Esophagus squamous epithelium (tissue), 5 donors: ENCODE measurements around the gene RFNG. TPM values are rescaled to one million over a fixed set of nuclear protein-coding genes. Genes with fewer than 3 reads are reported as not detected.

Experiments used
- DNase-seq: peaks from one replicate; lab custom pipeline; 2025; lab: John Stamatoyannopoulos, UW
- H3K27ac ChIP-seq, 4 donors: fragments of 200-600 bp; sonication (generic); one replicate each; pipeline ENCODE4 v1.5.1; 2016 to 2019; ENCODE audit warnings: mild to moderate bottlenecking in 1 of 4
- H3K27me3 ChIP-seq, 4 donors: fragments of 200-600 bp; sonication (generic); 1 replicate in 3 of 4; 2 replicates in 1 of 4; pipeline versions ENCODE4 v1.5.1 to v1.6.0; 2017 to 2021; ENCODE audit warnings: antibody characterized with exemption in 1 of 4
- H3K36me3 ChIP-seq, 3 donors: fragments of 200-600 bp; sonication (generic); one replicate each; pipeline ENCODE4 v1.5.1; 2016 to 2019
- H3K4me1 ChIP-seq, 3 donors: fragments of 200-600 bp; sonication (generic); one replicate each; pipeline ENCODE4 v1.5.1; 2017 to 2019
- H3K4me3 ChIP-seq, 4 donors: fragments of 200-600 bp; sonication (generic); 1 replicate in 3 of 4; 2 replicates in 1 of 4; pipeline ENCODE4 v1.5.1; 2016 to 2019; ENCODE audit warnings: mild to moderate bottlenecking in 2 of 4, moderate library complexity in 1 of 4
- H3K9me3 ChIP-seq, 3 donors: fragments of 200-600 bp; sonication (generic); one replicate each; pipeline ENCODE4 v1.5.1; 2016 to 2019
- POLR2A ChIP-seq, 4 donors: fragments of 450-650 bp; IDR thresholded peaks; one replicate each; pipeline ENCODE4 v1.6.1; 2017; ENCODE audit warnings: antibody characterized with exemption in 4 of 4, mild to moderate bottlenecking in 4 of 4, moderate library complexity in 3 of 4
- WGBS, 2 donors: methylation state at CpG; one replicate each; pipeline ENCODE4 v1.1.5; 2018; 5-methylcytosine and 5-hydroxymethylcytosine counted together
- intact Hi-C: fragments of 100-400 bp; cut with DNase I; formaldehyde crosslinking; loops from one replicate; pipeline ENCODE4 v1.15.0; 2022
- total RNA-seq, 4 donors: library from RNA; depleted of rRNA; stranded (reverse); fragments of >200 nt; gene quantifications; one replicate each; pipeline ENCODE4 v1.1.0, GENCODE V29; 2016
- TF ChIP-seq, protein P1 (sequence below), 6 experiments: fragments of 450-650 bp in 4 of 6; fragments of 200-600 bp in 2 of 6; sonication (generic) in 2 of 6; IDR thresholded peaks; one replicate each; pipeline ENCODE4 v1.5.1; 2016 to 2019; ENCODE audit warnings: antibody characterized with exemption in 6 of 6, mild to moderate bottlenecking in 4 of 6, moderate library complexity in 4 of 6
- donor health status: DM: yes; HTN: yes; CAD: no.

The RFNG gene
- total RNA-seq, 4 donors from 2014 or later, result 24.9 to 38.1 (median 31.2) TPM

DNA sequence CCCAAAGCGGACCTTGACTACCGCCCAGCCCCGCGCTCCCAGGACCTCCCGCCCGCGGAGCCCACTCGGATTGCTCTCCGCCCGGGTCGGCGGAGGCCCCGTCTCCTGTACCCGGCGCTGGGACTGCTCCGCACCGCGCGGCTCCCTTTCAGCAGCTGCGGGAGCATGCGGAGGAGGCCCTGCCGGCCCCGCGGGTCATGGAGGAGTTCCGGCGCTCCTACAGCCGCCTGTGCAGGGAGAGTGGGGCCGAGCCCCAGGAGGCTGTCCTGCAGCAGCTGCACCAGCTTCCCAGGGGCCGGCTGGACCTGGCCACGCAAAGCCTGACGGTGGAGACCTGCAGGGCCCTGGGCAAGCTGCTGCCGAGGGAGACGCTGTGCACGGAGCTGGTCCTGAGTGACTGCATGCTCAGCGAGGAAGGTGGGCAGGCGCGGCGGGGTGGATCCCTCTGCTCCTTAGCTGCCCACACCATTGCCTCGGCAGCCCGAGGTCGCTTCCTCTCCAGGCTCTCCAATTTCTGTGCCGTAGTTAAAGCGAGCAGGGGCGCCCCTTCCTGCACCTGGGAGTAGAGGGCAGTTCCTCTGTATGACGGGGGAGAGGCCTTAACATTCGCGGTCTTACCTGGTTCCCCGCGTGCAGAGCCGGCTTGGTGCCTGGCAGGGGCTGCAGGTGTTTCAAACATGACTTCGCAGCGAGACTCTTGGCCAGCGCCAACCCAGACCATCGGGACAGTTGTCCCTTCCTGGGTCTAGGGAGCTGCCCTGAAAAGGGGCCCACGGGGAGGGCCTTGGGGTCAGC, 28.0 kb downstream of the RFNG start:
- Histone ChIP-seq H3K4me1 (peaks cover 25 to 52% (median 30%) of the 10 kb centered on the region in 3 donors), H3K27ac (peak overlapping the region; percentile 37 to 71 (median 57)), H3K9me3 (no peaks in the 10 kb centered on the region), H3K4me3 (peak overlapping the region; percentile 62 to 97 (median 82)), H3K36me3 (peaks cover 0 to 20% (median 0%) of the 10 kb centered on the region in 3 donors), H3K27me3 (no peaks in the 10 kb centered on the region)
- DNase-seq, result no peak
- no peak for TF ChIP-seq POLR2A (IDR thresholded peaks at IDR 0.05)
- TF ChIP-seq, protein P1, sequence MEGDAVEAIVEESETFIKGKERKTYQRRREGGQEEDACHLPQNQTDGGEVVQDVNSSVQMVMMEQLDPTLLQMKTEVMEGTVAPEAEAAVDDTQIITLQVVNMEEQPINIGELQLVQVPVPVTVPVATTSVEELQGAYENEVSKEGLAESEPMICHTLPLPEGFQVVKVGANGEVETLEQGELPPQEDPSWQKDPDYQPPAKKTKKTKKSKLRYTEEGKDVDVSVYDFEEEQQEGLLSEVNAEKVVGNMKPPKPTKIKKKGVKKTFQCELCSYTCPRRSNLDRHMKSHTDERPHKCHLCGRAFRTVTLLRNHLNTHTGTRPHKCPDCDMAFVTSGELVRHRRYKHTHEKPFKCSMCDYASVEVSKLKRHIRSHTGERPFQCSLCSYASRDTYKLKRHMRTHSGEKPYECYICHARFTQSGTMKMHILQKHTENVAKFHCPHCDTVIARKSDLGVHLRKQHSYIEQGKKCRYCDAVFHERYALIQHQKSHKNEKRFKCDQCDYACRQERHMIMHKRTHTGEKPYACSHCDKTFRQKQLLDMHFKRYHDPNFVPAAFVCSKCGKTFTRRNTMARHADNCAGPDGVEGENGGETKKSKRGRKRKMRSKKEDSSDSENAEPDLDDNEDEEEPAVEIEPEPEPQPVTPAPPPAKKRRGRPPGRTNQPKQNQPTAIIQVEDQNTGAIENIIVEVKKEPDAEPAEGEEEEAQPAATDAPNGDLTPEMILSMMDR (IDR thresholded peaks at IDR 0.05), result no peak
- intact Hi-C loops, result loop anchor here (2.0 kb wide), 1 partner anchor 65 kb away; no protein-coding TSS in a partner anchor
- WGBS, 2 donors, result 3% methylated on average over 28 of the region's 55 CpGs; no CpG with 5 or more reads in 1 of the 2 donors

- H3K9me3 ChIP-seq, result no peaks in the 10 kb centered on the region
- peak; percentile 99 for DNase-seq
- H3K4me3 ChIP-seq, result peak within 1 kb of the TSS; percentile 62 to 97 (median 82)
- H3K36me3 ChIP-seq, result peaks cover 0 to 26% (median 4%) of the 10 kb centered on the region in 3 donors
- TF ChIP-seq POLR2A (IDR thresholded peaks at IDR 0.05), result no peak
- TF ChIP-seq, protein P1 (IDR thresholded peaks at IDR 0.05), result no peak
- H3K27me3 ChIP-seq, result no peaks in the 10 kb centered on the region
- H3K4me1 ChIP-seq, result peaks cover 25 to 52% (median 30%) of the 10 kb centered on the region in 3 donors
- H3K27ac ChIP-seq, result peak within 1 kb of the TSS; percentile 75 to 88 (median 84)
- intact Hi-C loops, result loop anchor here (2.0 kb wide), 1 partner anchor 64 kb away; no protein-coding TSS in a partner anchor
- 0% methylated on average over 6 to 10 of the region's 42 CpGs for WGBS, 2 donors
Measured at GRCh38 chr17:82022981-82023446, 28.6 kb downstream of the RFNG start, which contains the start of gene LRRC45. TSS of gene LRRC45 (plus strand) at chr17:82023305. CDS start at chr17:82023644, 339 bp downstream.

DNA sequence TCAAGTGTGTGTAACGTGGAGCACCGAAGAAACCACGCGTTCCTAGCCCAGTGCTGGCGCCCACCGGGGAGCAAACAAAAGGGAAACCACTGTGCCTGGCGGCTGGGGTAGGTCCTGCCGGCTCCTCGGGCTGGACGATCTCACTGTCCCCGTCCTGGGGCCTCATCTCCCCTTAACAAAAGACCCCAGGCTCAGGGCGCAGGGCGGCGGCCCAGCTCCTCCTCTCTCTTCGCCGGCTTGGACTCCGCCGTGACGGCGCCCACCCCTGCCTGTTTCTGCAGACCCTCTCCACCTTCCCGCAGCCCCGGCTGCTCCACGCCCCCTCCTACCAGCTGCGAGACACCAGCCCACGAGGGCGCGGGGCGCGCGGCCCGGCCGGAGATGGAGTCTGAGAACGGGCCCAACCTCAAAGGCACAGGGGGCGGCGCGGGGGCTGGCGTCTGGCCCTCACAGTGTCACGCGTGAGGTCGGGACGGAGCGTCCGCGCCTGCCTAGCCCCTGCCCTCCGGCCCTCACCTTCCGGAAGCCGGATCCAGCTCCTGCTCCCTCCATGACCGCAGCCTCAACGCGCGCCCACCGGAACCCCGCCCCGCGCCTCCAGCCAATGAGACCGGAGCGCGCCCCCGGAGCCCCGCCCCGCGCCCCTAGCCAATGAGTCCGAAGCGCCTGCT, 29.2 kb downstream of the RFNG start, which contains the start of gene CENPX:
Gene CENPX, minus strand, starts transcription at position 569 of the 671 bp plus-strand sequence. Its CDS starts 17 bp downstream, at position 552.
- no peak for DNase-seq
- intact Hi-C loops, result loop anchor here (2.0 kb wide), 1 partner anchor 64 kb away; no protein-coding TSS in a partner anchor
- WGBS, 2 donors, result 3% methylated on average over 8 of the region's 64 CpGs; no CpG with 5 or more reads in 1 of the 2 donors
- Histone ChIP-seq H3K27me3 (no peaks in the 10 kb centered on the region), H3K4me3 (peak within 1 kb of the TSS; percentile 62 to 97 (median 82)), H3K27ac (peak within 1 kb of the TSS; percentile 75 to 88 (median 84)), H3K36me3 (peaks cover 0 to 25% (median 4%) of the 10 kb centered on the region in 3 donors), H3K9me3 (no peaks in the 10 kb centered on the region), H3K4me1 (peaks cover 25 to 52% (median 30%) of the 10 kb centered on the region in 3 donors)
- TF ChIP-seq, protein P1 (IDR thresholded peaks at IDR 0.05), result no peak
- TF ChIP-seq POLR2A (IDR thresholded peaks at IDR 0.05), result peak in 3 of 4 donors; percentile 35 to 56 (median 54)

DNA sequence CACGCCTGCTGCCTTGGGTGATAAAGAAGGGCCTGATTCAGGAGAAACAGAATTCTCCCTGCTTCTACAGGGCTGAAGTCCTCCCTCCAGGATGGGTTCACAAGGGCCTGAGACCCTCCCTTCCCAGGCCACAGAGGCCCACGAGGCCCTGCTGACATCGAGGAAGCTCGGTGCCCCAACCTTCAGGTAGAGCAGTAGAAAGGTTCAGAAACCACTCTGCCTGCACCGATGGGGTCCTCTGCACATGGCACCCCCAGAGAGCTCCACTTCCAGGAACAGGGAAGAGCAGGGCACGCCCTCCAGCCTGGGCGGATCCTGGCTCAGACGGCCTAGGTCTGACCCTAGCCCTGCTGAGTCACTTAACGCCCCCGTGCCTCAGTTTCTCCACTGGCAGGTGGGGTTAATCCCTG, 29.7 kb downstream of the RFNG start:
- Histone ChIP-seq H3K9me3 (no peaks in the 10 kb centered on the region), H3K27ac (peak overlapping the region; percentile 75 to 88 (median 84)), H3K27me3 (no peaks in the 10 kb centered on the region), H3K36me3 (peaks cover 0 to 23% (median 4%) of the 10 kb centered on the region in 3 donors), H3K4me3 (peak overlapping the region; percentile 54 to 89 (median 82)), H3K4me1 (peaks cover 25 to 52% (median 30%) of the 10 kb centered on the region in 3 donors)
- intact Hi-C loops, result loop anchor here (2.0 kb wide), 1 partner anchor 63 kb away; no protein-coding TSS in a partner anchor
- DNase-seq, result no peak
- WGBS, 2 donors, result 0% methylated on average over 3 of the region's 10 CpGs; no CpG with 5 or more reads in 1 of the 2 donors
- TF ChIP-seq POLR2A (IDR thresholded peaks at IDR 0.05), result no peak
- TF ChIP-seq, protein P1 (IDR thresholded peaks at IDR 0.05), result no peak
